Measurements from ENCODE around the gene RAB36.

DNA sequence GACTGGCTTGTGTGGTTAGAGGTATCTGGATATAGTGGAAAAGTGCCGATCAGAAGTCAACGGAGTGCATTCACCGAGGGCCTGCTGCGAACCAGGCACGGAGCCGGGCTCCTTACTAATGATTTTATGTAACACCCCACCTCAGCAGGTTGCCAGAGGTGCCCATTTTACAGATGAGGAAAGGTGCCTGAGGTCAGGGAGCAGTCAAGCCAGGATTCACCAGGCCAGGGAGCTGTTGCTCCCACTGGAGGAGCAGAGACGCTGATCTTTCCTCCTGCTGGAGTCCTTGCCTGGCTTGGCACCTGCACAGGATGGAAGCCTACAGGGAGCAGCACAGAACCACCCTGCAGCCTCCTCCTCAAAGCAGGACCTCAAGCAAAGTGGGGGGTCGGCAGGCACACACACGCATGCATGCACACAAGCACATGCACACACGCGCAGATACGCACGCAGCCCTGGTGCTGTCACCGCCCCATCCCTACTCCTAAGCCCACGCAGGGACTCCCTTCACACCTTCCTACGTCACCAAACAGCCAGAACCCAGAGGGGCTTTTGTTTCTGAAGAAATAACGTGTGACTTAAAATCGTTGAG, 19.7 kb upstream of the RAB36 start:
- TF ChIP-seq, protein P1, sequence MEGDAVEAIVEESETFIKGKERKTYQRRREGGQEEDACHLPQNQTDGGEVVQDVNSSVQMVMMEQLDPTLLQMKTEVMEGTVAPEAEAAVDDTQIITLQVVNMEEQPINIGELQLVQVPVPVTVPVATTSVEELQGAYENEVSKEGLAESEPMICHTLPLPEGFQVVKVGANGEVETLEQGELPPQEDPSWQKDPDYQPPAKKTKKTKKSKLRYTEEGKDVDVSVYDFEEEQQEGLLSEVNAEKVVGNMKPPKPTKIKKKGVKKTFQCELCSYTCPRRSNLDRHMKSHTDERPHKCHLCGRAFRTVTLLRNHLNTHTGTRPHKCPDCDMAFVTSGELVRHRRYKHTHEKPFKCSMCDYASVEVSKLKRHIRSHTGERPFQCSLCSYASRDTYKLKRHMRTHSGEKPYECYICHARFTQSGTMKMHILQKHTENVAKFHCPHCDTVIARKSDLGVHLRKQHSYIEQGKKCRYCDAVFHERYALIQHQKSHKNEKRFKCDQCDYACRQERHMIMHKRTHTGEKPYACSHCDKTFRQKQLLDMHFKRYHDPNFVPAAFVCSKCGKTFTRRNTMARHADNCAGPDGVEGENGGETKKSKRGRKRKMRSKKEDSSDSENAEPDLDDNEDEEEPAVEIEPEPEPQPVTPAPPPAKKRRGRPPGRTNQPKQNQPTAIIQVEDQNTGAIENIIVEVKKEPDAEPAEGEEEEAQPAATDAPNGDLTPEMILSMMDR (IDR thresholded peaks at IDR 0.05; ENCODE audit: low read length), result no peak
- TF ChIP-seq EZH2 (optimal IDR thresholded peaks at IDR 0.05; ENCODE audit: low read depth, low read length), result no peak
